CD1c-positive myeloid dendritic cell (primary cell): ENCODE measurements around the gene FRYL.
A peak's percentile ranks its signal among the peaks of the same experiment; 100 is the strongest.

Experiments used
- DNase-seq: peaks from one replicate; pipeline ENCODE4 v3.0.0-alpha.2; 2016; ENCODE audit errors: extremely low spot score

The FRYL gene

GRCh38 chr4:48620831-48621230 is 159.2 kb downstream of the FRYL start:
- DNase-seq: no peak

- no peak for DNase-seq
Measured at GRCh38 chr4:48620093-48620492, 160.0 kb downstream of the FRYL start.

GRCh38 chr4:48604527-48604926 is 175.6 kb downstream of the FRYL start:
- no peak for DNase-seq

GRCh38 chr4:48604041-48604440 is 176.0 kb downstream of the FRYL start:
- DNase-seq: no peak

- no peak for DNase-seq
Measured at GRCh38 chr4:48603366-48604003, 176.6 kb downstream of the FRYL start.

- no peak for DNase-seq
Measured at GRCh38 chr4:48602763-48603162, 177.3 kb downstream of the FRYL start.

GRCh38 chr4:48602222-48602621 is 177.9 kb downstream of the FRYL start:
- no peak for DNase-seq

- no peak for DNase-seq
Measured at GRCh38 chr4:48596336-48596735, 183.7 kb downstream of the FRYL start.

GRCh38 chr4:48594180-48594579 is 185.9 kb downstream of the FRYL start:
- DNase-seq: no peak

GRCh38 chr4:48591372-48591771 is 188.7 kb downstream of the FRYL start:
- DNase-seq: no peak

GRCh38 chr4:48590884-48591283 is 189.2 kb downstream of the FRYL start:
- no peak for DNase-seq

GRCh38 chr4:48589098-48589445 is 191.0 kb downstream of the FRYL start:
- DNase-seq: peak; percentile 14

GRCh38 chr4:48588230-48589097 is 191.6 kb downstream of the FRYL start:
- DNase-seq: peak; percentile 6

- no peak for DNase-seq
Measured at GRCh38 chr4:48585401-48585800, 194.7 kb downstream of the FRYL start.

- peak; percentile 69 for DNase-seq
Measured at GRCh38 chr4:48578132-48578968, 201.7 kb downstream of the FRYL start.

- no peak for DNase-seq
Measured at GRCh38 chr4:48575964-48576363, 204.1 kb downstream of the FRYL start.

- DNase-seq: no peak
Measured at GRCh38 chr4:48571471-48571870, 208.6 kb downstream of the FRYL start.

GRCh38 chr4:48570646-48571220 is 209.3 kb downstream of the FRYL start:
- no peak for DNase-seq

- no peak for DNase-seq
Measured at GRCh38 chr4:48566034-48566384, 214.1 kb downstream of the FRYL start.

GRCh38 chr4:48565362-48566033 is 214.6 kb downstream of the FRYL start:
- no peak for DNase-seq

- DNase-seq: no peak
Measured at GRCh38 chr4:48564151-48564550, 215.9 kb downstream of the FRYL start.

- DNase-seq: no peak
Measured at GRCh38 chr4:48558819-48559218, 221.3 kb downstream of the FRYL start.
